ENCODE data around the gene WWOX. TPM values are rescaled to one million over a fixed set of nuclear protein-coding genes. Genes with fewer than 3 reads are reported as not detected.

Gene WWOX
- total RNA-seq, 2 experiments from 2014 or later, result 19.1 to 23.7 TPM

DNA sequence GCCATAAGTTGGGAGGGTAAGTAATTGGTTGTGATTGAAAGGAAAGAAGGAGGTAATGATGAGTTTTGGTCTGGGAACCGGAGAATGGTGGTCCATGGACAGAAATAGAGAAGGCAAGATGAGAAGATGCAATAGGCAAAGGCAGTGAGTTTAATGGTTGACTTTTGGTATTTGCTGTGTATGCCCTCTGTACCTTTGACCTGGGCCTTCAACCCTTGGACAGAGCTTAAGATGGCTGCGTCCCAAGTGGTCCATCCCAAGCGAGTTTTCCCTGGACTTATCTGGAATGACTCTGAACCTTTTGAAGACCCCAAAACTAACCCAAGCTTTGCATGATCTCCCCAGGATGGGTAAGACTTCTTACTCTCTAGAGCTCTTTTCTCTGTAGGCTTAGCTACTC lies 836.6 kb downstream of the WWOX start:
- no peak for DNase-seq
- intact Hi-C loops (cut with micrococcal nuclease), result no loop called here
- Mint-ChIP-seq H3K36me3 (ENCODE audit: low read depth) (peaks cover 4% of the 10 kb centered on the region), H3K27me3 (no peaks in the 10 kb centered on the region), H3K27ac (no peak overlapping the region), H3K4me1 (ENCODE audit: low read depth) (no peaks in the 10 kb centered on the region), H3K9me3 (peaks cover 2% of the 10 kb centered on the region), H3K4me3 (no peak overlapping the region)
- ChIA-PET POLR2A (interaction anchor here (1.3 kb wide), 1 partner anchor 14 kb away, joined by 4 read pairs; no protein-coding TSS in a partner anchor), CTCF (interaction anchor here (1.5 kb wide), 1 partner anchor 11 kb away, joined by 8 read pairs; no protein-coding TSS in a partner anchor)
- ATAC-seq, result no peak
- TF ChIP-seq, protein P1, sequence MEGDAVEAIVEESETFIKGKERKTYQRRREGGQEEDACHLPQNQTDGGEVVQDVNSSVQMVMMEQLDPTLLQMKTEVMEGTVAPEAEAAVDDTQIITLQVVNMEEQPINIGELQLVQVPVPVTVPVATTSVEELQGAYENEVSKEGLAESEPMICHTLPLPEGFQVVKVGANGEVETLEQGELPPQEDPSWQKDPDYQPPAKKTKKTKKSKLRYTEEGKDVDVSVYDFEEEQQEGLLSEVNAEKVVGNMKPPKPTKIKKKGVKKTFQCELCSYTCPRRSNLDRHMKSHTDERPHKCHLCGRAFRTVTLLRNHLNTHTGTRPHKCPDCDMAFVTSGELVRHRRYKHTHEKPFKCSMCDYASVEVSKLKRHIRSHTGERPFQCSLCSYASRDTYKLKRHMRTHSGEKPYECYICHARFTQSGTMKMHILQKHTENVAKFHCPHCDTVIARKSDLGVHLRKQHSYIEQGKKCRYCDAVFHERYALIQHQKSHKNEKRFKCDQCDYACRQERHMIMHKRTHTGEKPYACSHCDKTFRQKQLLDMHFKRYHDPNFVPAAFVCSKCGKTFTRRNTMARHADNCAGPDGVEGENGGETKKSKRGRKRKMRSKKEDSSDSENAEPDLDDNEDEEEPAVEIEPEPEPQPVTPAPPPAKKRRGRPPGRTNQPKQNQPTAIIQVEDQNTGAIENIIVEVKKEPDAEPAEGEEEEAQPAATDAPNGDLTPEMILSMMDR (IDR thresholded peaks at IDR 0.05), result no peak

DNA sequence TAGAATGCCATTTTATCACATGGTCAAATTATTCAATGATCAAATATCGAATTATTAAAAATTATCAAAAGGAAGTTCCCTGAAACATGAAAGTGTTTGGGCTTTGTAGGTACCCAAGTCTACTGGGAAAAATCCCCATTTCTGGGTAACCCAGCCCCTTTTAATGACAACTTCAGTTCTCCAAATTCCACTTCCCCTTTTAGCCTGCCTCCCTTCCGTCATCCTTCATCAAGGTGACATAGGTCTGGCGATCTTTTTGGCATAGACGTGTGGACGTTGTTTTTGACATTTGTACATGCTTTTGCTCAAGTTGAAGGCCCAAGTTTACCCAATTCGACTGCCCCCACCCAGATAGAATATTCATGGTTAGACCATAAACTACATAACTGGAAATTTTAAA lies 840.1 kb downstream of the WWOX start:
- intact Hi-C loops (cut with micrococcal nuclease), result no loop called here
- Mint-ChIP-seq H3K27ac (no peak overlapping the region), H3K4me3 (no peak overlapping the region), H3K27me3 (no peaks in the 10 kb centered on the region), H3K4me1 (ENCODE audit: low read depth) (no peaks in the 10 kb centered on the region), H3K36me3 (ENCODE audit: low read depth) (peaks cover 3% of the 10 kb centered on the region), H3K9me3 (no peaks in the 10 kb centered on the region)
- TF ChIP-seq, protein P1 (IDR thresholded peaks at IDR 0.05), result no peak
- ChIA-PET POLR2A (no interaction called here), CTCF (no interaction called here)
- DNase-seq (no peak), ATAC-seq (no peak)

GRCh38 chr16:78942625-78943245 lies 843.3 kb downstream of the WWOX start:
- Mint-ChIP-seq H3K9me3 (no peaks in the 10 kb centered on the region), H3K4me3 (no peak overlapping the region), H3K4me1 (ENCODE audit: low read depth) (no peaks in the 10 kb centered on the region), H3K27me3 (no peaks in the 10 kb centered on the region), H3K36me3 (ENCODE audit: low read depth) (peaks cover 1% of the 10 kb centered on the region), H3K27ac (no peak overlapping the region)
- intact Hi-C loops (cut with micrococcal nuclease), result no loop called here
- CTCF ChIA-PET, result no interaction called here
- TF ChIP-seq, protein P1 (IDR thresholded peaks at IDR 0.05), result no peak
- POLR2A ChIA-PET, result no interaction called here
- DNase-seq (no peak), ATAC-seq (no peak)

DNA sequence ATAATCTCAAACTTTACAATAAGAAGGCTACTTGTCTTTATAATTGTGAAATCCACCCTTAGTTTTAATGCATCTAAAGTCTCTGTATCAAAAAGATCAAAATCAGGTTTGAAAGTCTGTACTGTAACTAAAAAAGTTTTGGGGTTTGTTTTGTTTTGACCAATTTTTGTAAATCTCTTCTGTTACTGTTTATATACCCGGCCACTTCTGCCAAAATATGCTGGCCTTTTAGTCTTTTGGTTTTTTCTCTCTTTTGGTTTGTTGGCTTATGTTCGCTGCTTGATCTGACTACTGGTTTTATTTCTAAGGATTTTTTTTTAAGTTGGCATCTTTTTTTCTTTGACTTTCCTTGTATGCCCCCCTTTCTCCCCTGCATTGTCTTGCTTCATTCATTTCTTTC lies 845.9 kb downstream of the WWOX start:
- H3K9me3 Mint-ChIP-seq, result no peaks in the 10 kb centered on the region
- no peak for ATAC-seq
- intact Hi-C loops (cut with micrococcal nuclease), result no loop called here
- no peaks in the 10 kb centered on the region for H3K27me3 Mint-ChIP-seq
- TF ChIP-seq, protein P1 (IDR thresholded peaks at IDR 0.05), result no peak
- ChIA-PET POLR2A (no interaction called here), CTCF (no interaction called here)
- no peaks in the 10 kb centered on the region for H3K36me3 Mint-ChIP-seq (ENCODE audit: low read depth)
- no peak overlapping the region for H3K4me3 Mint-ChIP-seq
- no peak for DNase-seq
- H3K27ac Mint-ChIP-seq, result no peak overlapping the region
- H3K4me1 Mint-ChIP-seq (ENCODE audit: low read depth), result no peaks in the 10 kb centered on the region

DNA sequence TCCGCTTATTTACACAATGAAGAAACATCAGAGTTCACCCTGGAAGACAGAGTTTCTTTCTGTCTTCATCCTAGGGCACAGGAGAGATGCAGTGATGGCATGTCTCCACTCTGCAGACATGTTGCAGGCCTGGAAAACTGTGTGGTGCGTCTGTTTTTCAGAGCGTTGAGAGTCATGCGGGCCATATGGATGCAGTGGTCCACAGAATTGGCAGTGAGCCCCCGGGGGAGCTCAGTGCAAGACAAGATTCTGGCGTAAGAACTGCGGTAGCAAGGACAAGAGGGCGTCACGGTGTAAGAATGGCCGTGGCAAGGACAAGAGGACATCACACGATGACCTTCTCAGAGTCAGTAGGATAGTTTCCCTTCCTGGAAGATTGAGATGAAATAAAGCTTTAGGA lies 847.1 kb downstream of the WWOX start:
- Mint-ChIP-seq H3K27me3 (no peaks in the 10 kb centered on the region), H3K36me3 (ENCODE audit: low read depth) (no peaks in the 10 kb centered on the region), H3K27ac (no peak overlapping the region), H3K9me3 (no peaks in the 10 kb centered on the region), H3K4me3 (no peak overlapping the region), H3K4me1 (ENCODE audit: low read depth) (no peaks in the 10 kb centered on the region)
- ChIA-PET POLR2A (no interaction called here), CTCF (no interaction called here)
- DNase-seq, result no peak
- intact Hi-C loops (cut with micrococcal nuclease), result no loop called here
- ATAC-seq, result no peak
- TF ChIP-seq, protein P1 (IDR thresholded peaks at IDR 0.05), result no peak

Measured in activated CD8-positive, alpha-beta T cell treated with anti-CD3 and anti-CD28 coated beads for 36 hours (primary cell).